Neural cell (in vitro differentiated cells): Measurements from ENCODE around the gene OGFOD2. TPM values are rescaled to one million over a fixed set of nuclear protein-coding genes. Genes with fewer than 3 reads are reported as not detected.

ENCODE experiments used
- H2AFZ ChIP-seq: fragments of 200-600, 300-800 bp; sonication (generic), shearing (Covaris generic); 2 replicates; pipeline ENCODE4 v1.6.0; 2014; ENCODE audit warnings: low read depth, mild to moderate bottlenecking, antibody characterized with exemption, low read length, moderate library complexity
- H3F3A ChIP-seq: fragments of 200-600 bp; shearing (Covaris generic); 2 replicates; pipeline ENCODE4 v1.6.1; 2016; ENCODE audit warnings: mild to moderate bottlenecking, moderate library complexity, mixed read lengths, antibody characterized with exemption, low read length; ENCODE audit not compliant: insufficient read depth, poor library complexity, severe bottlenecking
- H3K27ac ChIP-seq: fragments of 200-600, 300-800 bp; sonication (generic), shearing (Covaris generic); 2 replicates; pipeline ENCODE4 v1.5.1; 2014; ENCODE audit warnings: mild to moderate bottlenecking, low read length, moderate library complexity
- H3K27me3 ChIP-seq: fragments of 300-800, 200-600 bp; sonication (generic), shearing (Covaris generic); 2 replicates; pipeline ENCODE4 v1.6.0; 2014; ENCODE audit warnings: mild to moderate bottlenecking, low read depth, low read length, moderate library complexity; ENCODE audit not compliant: insufficient read depth
- H3K36me3 ChIP-seq: fragments of 300-800, 200-600 bp; sonication (generic), shearing (Covaris generic); 2 replicates; pipeline ENCODE4 v1.5.1; 2014; ENCODE audit warnings: mild to moderate bottlenecking, antibody characterized with exemption, low read length, moderate library complexity; ENCODE audit not compliant: insufficient read depth
- H3K4me2 ChIP-seq: fragments of 300-800, 200-600 bp; sonication (generic), shearing (Covaris generic); 2 replicates; pipeline ENCODE4 v1.6.0; 2014; ENCODE audit warnings: mild to moderate bottlenecking, low read length
- H3K4me3 ChIP-seq: fragments of 300-800, 200-600 bp; sonication (generic), shearing (Covaris generic); 2 replicates; pipeline ENCODE4 v1.5.1; 2014; ENCODE audit warnings: mild to moderate bottlenecking, low read length, moderate library complexity
- H3K79me2 ChIP-seq: fragments of 200-600 bp; shearing (Covaris generic); replicated peaks from 2 replicates; pipeline ENCODE4 v1.6.0; 2014; ENCODE audit warnings: mild to moderate bottlenecking, low read length, moderate library complexity; ENCODE audit not compliant: insufficient read depth
- H3K9ac ChIP-seq: fragments of 300-800, 200-600 bp; sonication (generic), shearing (Covaris generic); 2 replicates; pipeline ENCODE4 v1.6.1; 2016; ENCODE audit warnings: mild to moderate bottlenecking, low read length, mixed read lengths
- H3K9me2 ChIP-seq: fragments of 200-600 bp; shearing (Covaris generic); 2 replicates; pipeline ENCODE4 v1.6.1; 2016; ENCODE audit warnings: mild to moderate bottlenecking, low read length, mixed read lengths; ENCODE audit not compliant: insufficient read depth
- H3K9me3 ChIP-seq: fragments of 200-600, 300-800 bp; sonication (generic), shearing (Covaris generic); 2 replicates; pipeline ENCODE4 v1.6.1; 2016; ENCODE audit warnings: mild to moderate bottlenecking, mixed run types, low read length, moderate library complexity, mixed read lengths
- H4K20me1 ChIP-seq: fragments of 200-600 bp; shearing (Covaris generic); 2 replicates; pipeline ENCODE4 v1.6.1; 2016; ENCODE audit warnings: mild to moderate bottlenecking, mixed run types; ENCODE audit not compliant: insufficient read depth
- CTCF ChIP-seq: fragments of 450-650 bp; IDR thresholded peaks from 2 replicates; pipeline ENCODE4 v1.5.1; 2014; ENCODE audit warnings: antibody characterized with exemption, mild to moderate bottlenecking, moderate library complexity; ENCODE audit not compliant: poor library complexity, severe bottlenecking
- EP300 ChIP-seq: fragments of 450-650 bp; conservative IDR thresholded peaks from 2 replicates; pipeline ENCODE4 v1.6.1; 2014; ENCODE audit warnings: antibody characterized with exemption, mild to moderate bottlenecking, moderate library complexity; ENCODE audit not compliant: poor library complexity, severe bottlenecking
- EZH2 ChIP-seq: fragments of 200-600, 300-800 bp; shearing (Covaris generic), sonication (generic); IDR thresholded peaks from 2 replicates; pipeline ENCODE4 v1.6.1; 2014; ENCODE audit warnings: antibody characterized with exemption, low read length, borderline replicate concordance, mild to moderate bottlenecking; ENCODE audit not compliant: insufficient read depth, poor library complexity, severe bottlenecking
- MXI1 ChIP-seq: fragments of 450-650 bp; conservative IDR thresholded peaks from 2 replicates; pipeline ENCODE4 v1.6.1; 2014; ENCODE audit warnings: antibody characterized with exemption, mild to moderate bottlenecking; ENCODE audit not compliant: poor library complexity, severe bottlenecking
- POLR2AphosphoS5 ChIP-seq: IDR thresholded peaks from 2 replicates; pipeline ENCODE4 v1.6.1; 2012
- RAD21 ChIP-seq: fragments of 450-650 bp; conservative IDR thresholded peaks from 2 replicates; pipeline ENCODE4 v1.6.1; 2014; ENCODE audit warnings: antibody characterized with exemption, mild to moderate bottlenecking, moderate library complexity
- REST ChIP-seq: IDR thresholded peaks from 2 replicates; pipeline ENCODE4 v1.6.1; 2012; ENCODE audit warnings: borderline replicate concordance
- SMC3 ChIP-seq: fragments of 450-650 bp; conservative IDR thresholded peaks from 2 replicates; pipeline ENCODE4 v1.6.1; 2014; ENCODE audit warnings: antibody characterized with exemption, mild to moderate bottlenecking, moderate library complexity; ENCODE audit not compliant: poor library complexity
- TAF1 ChIP-seq: IDR thresholded peaks from 2 replicates; pipeline ENCODE4 v1.6.1; 2012; ENCODE audit warnings: low read depth
- polyA plus RNA-seq: library from polyadenylated mRNA; depleted of rRNA; stranded (reverse); fragments of >200 nt; gene quantifications from 2 replicates; pipeline ENCODE4 v1.2.3, GENCODE V29; 2014

The OGFOD2 gene
- polyA plus RNA-seq, 1 donor from 2014 or later: 27.8 TPM

GRCh38 chr12:122982477-122982815, 7.4 kb downstream of the OGFOD2 start:
- Histone ChIP-seq H3K79me2 (peaks cover 3% of the 10 kb centered on the region), H3K4me3 (no peak overlapping the region), H3K36me3 (no peaks in the 10 kb centered on the region), H3K9ac (no peak overlapping the region), H3F3A (no peaks in the 10 kb centered on the region), H2AFZ (no peak overlapping the region), H4K20me1 (no peaks in the 10 kb centered on the region), H3K9me2 (no peaks in the 10 kb centered on the region), H3K9me3 (no peaks in the 10 kb centered on the region), H3K4me2 (no peak overlapping the region), H3K27ac (no peak overlapping the region), H3K27me3 (no peaks in the 10 kb centered on the region)
- TF ChIP-seq SMC3 (no peak), RAD21 (no peak), CTCF (no peak), TAF1 (no peak), EZH2 (no peak)

- H3K4me3 ChIP-seq: no peak overlapping the region
- no peak overlapping the region for H2AFZ ChIP-seq
- no peaks in the 10 kb centered on the region for H3K9me2 ChIP-seq
- H3K27me3 ChIP-seq: no peaks in the 10 kb centered on the region
- no peaks in the 10 kb centered on the region for H3K9me3 ChIP-seq
- no peaks in the 10 kb centered on the region for H3F3A ChIP-seq
- no peak overlapping the region for H3K9ac ChIP-seq
- no peaks in the 10 kb centered on the region for H4K20me1 ChIP-seq
- peaks cover 3% of the 10 kb centered on the region for H3K79me2 ChIP-seq
- no peak overlapping the region for H3K4me2 ChIP-seq
- no peaks in the 10 kb centered on the region for H3K36me3 ChIP-seq
- no peak overlapping the region for H3K27ac ChIP-seq
- no peak for TF ChIP-seq EZH2
- no peak for TF ChIP-seq EP300
- TF ChIP-seq SMC3: no peak
- TF ChIP-seq RAD21: no peak
- no peak for TF ChIP-seq TAF1
- TF ChIP-seq MXI1: no peak
- TF ChIP-seq POLR2AphosphoS5: no peak
- no peak for TF ChIP-seq REST
- TF ChIP-seq CTCF: no peak
Measured at GRCh38 chr12:122982963-122983788, 8.1 kb downstream of the OGFOD2 start.
